HEK293 (cell line): ENCODE data around the gene ASTN2.

Experiments used
- CTCF ChIA-PET: fragments of 350-600 bp; formaldehyde crosslinking; extraction: SDS; loops from one replicate; lab custom pipeline; 2021; ENCODE audit warnings: antibody characterized with exemption; lab: Yijun Ruan, JAX
- POLR2A ChIA-PET: fragments of 300-600 bp; formaldehyde crosslinking; extraction: SDS; loops from one replicate; lab custom pipeline; 2020; ENCODE audit warnings: antibody characterized with exemption, inconsistent platforms; lab: Yijun Ruan, JAX
- H3K27ac ChIP-seq: fragments of 200-500 bp; sonication (Bioruptor generic); 2 replicates; pipeline ENCODE4 v1.5.1; 2014; ENCODE audit warnings: low read depth, low read length, control low read depth, inconsistent platforms; ENCODE audit errors: extremely low read depth
- H3K36me3 ChIP-seq, 2 experiments: fragments of 200-500 bp in 1 of 2; sonication (Bioruptor generic) in 1 of 2; 1 replicate in 1 of 2; 2 replicates in 1 of 2; pipeline ENCODE4 v1.5.1; 2014 to 2017; ENCODE audit warnings: inconsistent platforms in 2 of 2, low read length in 2 of 2; ENCODE audit not compliant: control insufficient read depth in 2 of 2, insufficient read depth in 1 of 2
- H3K4me1 ChIP-seq: fragments of 200-500 bp; sonication (Bioruptor generic); 2 replicates; pipeline ENCODE4 v1.5.1; 2014; ENCODE audit warnings: mild to moderate bottlenecking, low read length, inconsistent platforms; ENCODE audit not compliant: control insufficient read depth, insufficient read depth
- H3K4me3 ChIP-seq: 2 replicates; pipeline ENCODE4 v1.5.1; 2011; ENCODE audit warnings: low read depth, mild to moderate bottlenecking, control low read depth, low read length, moderate library complexity
- H3K9me3 ChIP-seq: fragments of 200-500 bp; sonication (Bioruptor generic); 2 replicates; pipeline ENCODE4 v1.5.1; 2014; ENCODE audit warnings: low read depth, low read length, inconsistent platforms; ENCODE audit not compliant: control insufficient read depth, insufficient read depth
- ELK4 ChIP-seq: IDR thresholded peaks from 2 replicates; pipeline ENCODE4 v1.6.1; 2011; ENCODE audit warnings: mild to moderate bottlenecking, low read depth, low read length, borderline replicate concordance
- GLI2 ChIP-seq: fragments of 450-650 bp; formaldehyde crosslinking; IDR thresholded peaks from 2 replicates; pipeline ENCODE4; 2017; ENCODE audit warnings: missing biosample characterization, missing genetic modification characterization, low read depth, borderline replicate concordance
- KLF10 ChIP-seq: fragments of 450-650 bp; IDR thresholded peaks from 2 replicates; pipeline ENCODE4 v1.5.1; 2018; ENCODE audit warnings: missing biosample characterization, mild to moderate bottlenecking, missing genetic modification characterization
- PRDM2 ChIP-seq: fragments of 450-650 bp; formaldehyde crosslinking; IDR thresholded peaks from 2 replicates; pipeline ENCODE4 v1.5.1; 2016; ENCODE audit warnings: missing biosample characterization, missing genetic modification characterization, borderline replicate concordance
- REPIN1 ChIP-seq: fragments of 450-650 bp; formaldehyde crosslinking; IDR thresholded peaks from 2 replicates; pipeline ENCODE4 v1.5.1; 2017; ENCODE audit warnings: missing biosample characterization, missing genetic modification characterization, low read depth
- REST ChIP-seq: fragments of 450-650 bp; formaldehyde crosslinking; IDR thresholded peaks from 2 replicates; pipeline ENCODE4 v1.5.1; 2016; ENCODE audit warnings: missing biosample characterization, missing genetic modification characterization
- ZBTB20 ChIP-seq: fragments of 450-650 bp; formaldehyde crosslinking; IDR thresholded peaks from 2 replicates; pipeline ENCODE4 v1.5.1; 2016; ENCODE audit warnings: missing biosample characterization, missing genetic modification characterization
- ZFP3 ChIP-seq: fragments of 450-650 bp; formaldehyde crosslinking; IDR thresholded peaks from 2 replicates; pipeline ENCODE4 v1.5.1; 2016; ENCODE audit warnings: low read depth, missing biosample characterization, missing genetic modification characterization
- ZNF112 ChIP-seq: fragments of 450-650 bp; formaldehyde crosslinking; IDR thresholded peaks from 2 replicates; pipeline ENCODE4 v1.5.0; 2017; ENCODE audit warnings: missing biosample characterization, missing genetic modification characterization
- ZNF19 ChIP-seq: fragments of 450-650 bp; formaldehyde crosslinking; IDR thresholded peaks from 2 replicates; pipeline ENCODE4; 2016; ENCODE audit warnings: missing biosample characterization, missing genetic modification characterization, low read depth
- ZNF23 ChIP-seq: fragments of 450-650 bp; formaldehyde crosslinking; IDR thresholded peaks from 2 replicates; pipeline ENCODE4 v1.5.1; 2016; ENCODE audit warnings: missing biosample characterization, missing genetic modification characterization, borderline replicate concordance
- ZNF366 ChIP-seq: fragments of 450-650 bp; formaldehyde crosslinking; conservative IDR thresholded peaks from 2 replicates; pipeline ENCODE4 v1.5.1; 2016; ENCODE audit warnings: missing biosample characterization, missing genetic modification characterization
- ZNF473 ChIP-seq: fragments of 450-650 bp; formaldehyde crosslinking; IDR thresholded peaks from 2 replicates; pipeline ENCODE4 v1.5.1; 2017; ENCODE audit warnings: missing biosample characterization, missing genetic modification characterization
- ZNF544 ChIP-seq: fragments of 450-650 bp; formaldehyde crosslinking; IDR thresholded peaks from 2 replicates; pipeline ENCODE4 v1.5.0; 2017; ENCODE audit warnings: missing biosample characterization, missing genetic modification characterization
- ZNF548 ChIP-seq: fragments of 450-650 bp; formaldehyde crosslinking; IDR thresholded peaks from 2 replicates; pipeline ENCODE4 v1.5.1; 2016; ENCODE audit warnings: missing biosample characterization, missing genetic modification characterization
- ZNF585B ChIP-seq: fragments of 450-650 bp; formaldehyde crosslinking; IDR thresholded peaks from 2 replicates; pipeline ENCODE4 v1.5.1; 2016; ENCODE audit warnings: missing biosample characterization, missing genetic modification characterization
- ZNF600 ChIP-seq: fragments of 450-650 bp; formaldehyde crosslinking; IDR thresholded peaks from 2 replicates; pipeline ENCODE4 v1.5.1; 2016; ENCODE audit warnings: missing biosample characterization, missing genetic modification characterization
- ZNF670 ChIP-seq: fragments of 450-650 bp; formaldehyde crosslinking; IDR thresholded peaks from 2 replicates; pipeline ENCODE4 v1.5.1; 2016; ENCODE audit warnings: missing biosample characterization, missing genetic modification characterization, low read depth
- ZNF785 ChIP-seq: fragments of 450-650 bp; formaldehyde crosslinking; IDR thresholded peaks from 2 replicates; pipeline ENCODE4 v1.5.1; 2016; ENCODE audit warnings: missing biosample characterization, missing genetic modification characterization
- ZSCAN16 ChIP-seq: fragments of 450-650 bp; formaldehyde crosslinking; IDR thresholded peaks from 2 replicates; pipeline ENCODE4 v1.5.1; 2016; ENCODE audit warnings: missing biosample characterization, missing genetic modification characterization
- ZSCAN4 ChIP-seq: fragments of 450-650 bp; formaldehyde crosslinking; IDR thresholded peaks from 2 replicates; pipeline ENCODE4 v1.5.1; 2017; ENCODE audit warnings: missing biosample characterization, missing genetic modification characterization

The ASTN2 gene

GRCh38 chr9:117116084-117116483 lies 298.8 kb downstream of the ASTN2 start:
- TF ChIP-seq PRDM2 (tag by site-specific recombination) (no peak), ZNF23 (tag by site-specific recombination) (no peak), ZFP3 (no peak), ZNF19 (tag by site-specific recombination) (no peak), ZNF585B (no peak), ZNF785 (tag by site-specific recombination) (no peak), ZNF544 (tag by site-specific recombination) (no peak), ZNF473 (tag by site-specific recombination) (no peak), ZNF548 (tag by site-specific recombination) (no peak)
- no peaks in the 10 kb centered on the region for H3K9me3 ChIP-seq
- H3K4me1 ChIP-seq = no peaks in the 10 kb centered on the region
- ChIA-PET CTCF (interaction anchor here (0.6 kb wide), 1 partner anchor 295 kb away, joined by 3 read pairs; no protein-coding TSS in a partner anchor), POLR2A (no interaction called here)
- H3K4me3 ChIP-seq = no peak overlapping the region
- H3K27ac ChIP-seq = no peak overlapping the region
- H3K36me3 ChIP-seq = no peaks in the 10 kb centered on the region

GRCh38 chr9:117114768-117115167 lies 300.1 kb downstream of the ASTN2 start:
- H3K9me3 ChIP-seq = no peaks in the 10 kb centered on the region
- H3K36me3 ChIP-seq = no peaks in the 10 kb centered on the region
- CTCF ChIA-PET = interaction anchor here (1.0 kb wide), 1 partner anchor 9 kb away, joined by 3 read pairs; no protein-coding TSS in a partner anchor
- POLR2A ChIA-PET = no interaction called here
- H3K27ac ChIP-seq = no peak overlapping the region
- no peak overlapping the region for H3K4me3 ChIP-seq
- TF ChIP-seq ZNF600 (tag by site-specific recombination) (no peak), ELK4 (no peak), ZNF785 (tag by site-specific recombination) (no peak), ZBTB20 (tag by site-specific recombination) (no peak), ZNF112 (tag by site-specific recombination) (no peak), ZSCAN4 (no peak), ZNF670 (tag by site-specific recombination) (no peak), REPIN1 (tag by site-specific recombination) (no peak), REST (tag by site-specific recombination) (no peak), ZSCAN16 (no peak), GLI2 (tag by site-specific recombination) (no peak), KLF10 (tag by site-specific recombination) (no peak), ZNF366 (tag by site-specific recombination) (no peak)
- TF ChIP-seq, all 188 proteins: peak for 0
- H3K4me1 ChIP-seq = no peaks in the 10 kb centered on the region
